Activated CD4-positive, alpha-beta T cell treated with anti-CD3 and anti-CD28 coated beads for 48 hours (primary cell): ENCODE measurements around the gene TMEM167B.
"Not testable (repeated sequence)": the region's sequence is repeated elsewhere in the genome, so short reads cannot be mapped to it uniquely, and the experiment has no call there.

Experiments
- DNase-seq: peaks from one replicate; pipeline ENCODE4 v3.0.0-alpha.2; 2020

TMEM167B gene

DNA sequence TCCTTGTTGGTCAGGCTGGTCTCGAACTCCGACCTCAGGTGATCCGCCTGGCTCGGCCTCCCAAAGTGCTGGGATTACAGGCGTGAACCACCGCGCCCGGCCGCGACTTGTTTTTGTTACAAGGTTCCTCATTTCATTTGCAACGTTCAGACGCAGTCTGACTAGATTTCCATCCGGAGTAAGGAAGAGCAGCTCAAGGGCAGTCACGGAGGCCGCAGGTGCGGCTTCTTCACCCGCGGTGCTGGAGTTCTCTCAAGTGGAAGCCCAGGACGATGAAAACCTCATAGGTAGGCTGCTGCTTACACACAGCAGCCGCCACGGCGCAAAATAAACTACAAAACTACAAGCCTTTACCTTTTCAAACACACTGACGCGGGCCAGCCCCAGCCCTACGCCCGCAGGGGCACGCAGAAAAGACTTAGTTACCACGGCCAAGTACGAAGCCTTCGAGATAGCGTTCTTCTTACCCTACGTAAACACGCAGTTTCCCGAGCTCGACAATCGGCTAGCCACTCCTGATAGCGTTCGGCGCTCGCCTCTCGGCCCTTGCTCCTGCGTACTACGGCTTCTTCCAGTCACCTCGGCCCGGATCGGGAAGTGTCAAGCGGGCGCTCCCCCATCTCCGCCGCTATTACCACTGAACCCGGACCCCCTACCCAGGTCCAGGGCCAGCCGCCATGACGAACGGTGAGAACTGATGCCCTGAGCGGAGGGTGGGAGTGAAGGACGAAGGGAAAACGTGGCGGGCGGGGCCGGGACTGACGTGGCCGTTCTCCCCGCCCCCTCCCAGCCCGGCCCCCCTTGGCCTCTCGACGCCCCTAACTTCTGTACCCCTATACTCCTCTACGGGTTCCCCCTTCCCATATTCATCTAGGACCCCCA, at the start of gene TMEM167B:
Gene TMEM167B (plus strand): TSS at position 569 of the 882 bp plus-strand sequence. CDS start 109 bp downstream, at position 678.
- DNase-seq, result peak; percentile 93

DNA sequence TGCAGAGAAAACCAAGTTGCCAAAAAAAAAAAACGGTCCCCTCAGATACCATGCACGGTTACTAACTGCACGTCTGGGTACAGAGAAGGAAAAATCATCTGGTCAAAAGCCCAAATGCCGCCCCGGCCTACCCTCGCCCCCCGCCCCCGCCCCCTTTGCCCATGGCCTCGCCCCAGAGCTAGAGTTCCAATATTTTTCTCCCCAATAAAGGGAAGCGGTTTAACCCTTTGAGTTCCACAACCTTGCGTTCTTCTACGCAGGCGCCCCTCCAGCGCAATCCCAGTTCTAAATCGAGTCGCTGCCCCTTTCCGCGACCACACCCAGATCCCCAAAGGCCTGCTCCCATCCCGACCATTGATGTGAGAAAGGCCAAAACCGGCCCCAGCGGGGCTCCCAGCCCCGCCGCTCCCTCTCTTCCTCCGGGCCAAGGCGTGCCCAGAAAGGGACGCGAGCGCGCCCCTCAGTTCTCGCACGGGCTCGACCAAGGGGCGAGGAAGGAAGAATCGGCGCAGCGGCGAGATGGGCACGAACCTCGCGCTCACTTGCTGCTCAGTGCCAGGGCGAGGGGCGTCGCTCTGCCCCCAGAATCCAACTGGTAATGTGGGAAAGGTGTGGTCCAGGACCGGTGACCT, 49.5 kb upstream of the TMEM167B start:
- DNase-seq, result peak; percentile 31

DNA sequence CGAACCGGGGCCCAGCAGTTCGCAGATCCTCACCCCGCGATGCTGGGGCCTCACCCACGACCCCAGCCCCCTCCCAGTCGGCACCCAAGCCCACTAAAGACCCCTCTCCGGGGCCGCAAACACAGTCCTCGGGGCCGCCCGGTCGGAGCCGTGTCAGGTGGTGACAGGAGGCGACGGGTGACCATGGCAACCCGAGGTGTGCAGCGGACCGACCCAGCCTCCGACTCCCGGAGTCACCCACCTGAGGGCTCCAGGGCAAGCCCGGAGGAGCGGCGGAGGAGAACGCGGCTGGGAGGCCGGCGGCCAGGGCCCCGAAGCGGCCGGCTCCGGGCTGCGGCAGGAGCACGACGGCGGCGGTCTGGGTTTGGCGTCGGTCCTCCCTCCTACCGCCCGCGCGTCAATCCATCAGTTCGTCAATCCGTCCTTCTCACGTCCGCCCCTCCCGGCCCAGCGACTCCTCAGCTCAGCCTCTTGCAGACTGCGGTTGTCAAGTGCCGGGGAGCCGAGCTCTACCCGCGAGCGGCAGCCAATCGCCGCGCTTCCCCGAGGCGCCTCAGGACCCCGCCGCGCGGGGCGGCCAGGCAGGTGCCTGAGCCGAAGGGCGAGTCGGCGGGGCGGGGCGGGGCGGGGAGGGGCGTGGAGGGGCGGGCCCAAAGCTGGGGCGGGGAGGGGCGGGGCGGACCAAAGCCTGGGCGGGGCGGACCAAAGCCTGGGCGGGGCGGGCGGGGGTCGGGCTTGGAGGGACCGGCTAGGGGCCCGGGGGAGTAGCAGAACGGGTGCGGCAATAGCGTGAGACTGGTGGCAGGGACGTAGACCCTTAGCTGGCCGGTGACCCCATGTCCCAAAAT, 48.7 kb upstream of the TMEM167B start, which contains the start of gene WDR47:
Gene WDR47 (minus strand): TSS at position 482 of the 848 bp plus-strand sequence. CDS start 18,590 bp downstream, outside the sequence.
- DNase-seq, result peak; percentile 97

DNA sequence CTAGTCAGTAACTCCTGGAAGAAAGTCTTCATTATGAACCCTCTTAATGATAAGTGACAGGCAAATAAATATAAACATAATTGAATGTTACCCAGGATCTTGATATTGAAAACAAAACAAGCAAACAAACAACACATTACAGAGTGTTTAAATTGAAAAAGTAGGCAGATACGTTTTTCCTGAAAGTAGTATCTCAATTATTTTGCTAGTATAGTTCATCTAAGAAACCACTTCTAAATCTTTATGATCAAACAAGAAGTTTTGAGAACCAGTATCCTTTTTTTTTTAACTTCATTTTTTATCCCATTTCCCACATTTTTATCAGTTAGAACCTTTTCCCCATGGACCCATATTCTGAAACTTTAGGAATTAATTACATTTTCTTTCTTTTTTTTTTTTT, 45.0 kb upstream of the TMEM167B start:
- no peak for DNase-seq

DNA sequence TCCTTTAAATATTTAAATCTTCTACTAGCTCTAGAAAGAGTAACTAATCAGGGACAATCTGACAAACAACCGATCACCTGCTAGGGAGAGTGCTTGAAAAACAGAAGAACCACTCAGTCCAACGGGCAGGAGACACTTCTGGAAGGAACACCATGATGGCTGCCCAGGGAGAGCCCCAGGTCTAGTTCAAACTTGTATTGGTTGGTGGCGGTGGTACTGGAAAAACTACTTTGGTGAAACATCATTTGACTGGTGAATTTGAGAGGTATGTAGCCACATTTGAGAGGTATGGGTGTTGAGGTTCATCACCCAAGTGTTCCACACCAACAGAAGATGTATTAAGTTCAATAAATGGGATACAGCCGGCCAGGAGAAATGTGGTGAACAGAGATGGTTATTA, 43.9 kb upstream of the TMEM167B start:
- DNase-seq, result no peak

DNA sequence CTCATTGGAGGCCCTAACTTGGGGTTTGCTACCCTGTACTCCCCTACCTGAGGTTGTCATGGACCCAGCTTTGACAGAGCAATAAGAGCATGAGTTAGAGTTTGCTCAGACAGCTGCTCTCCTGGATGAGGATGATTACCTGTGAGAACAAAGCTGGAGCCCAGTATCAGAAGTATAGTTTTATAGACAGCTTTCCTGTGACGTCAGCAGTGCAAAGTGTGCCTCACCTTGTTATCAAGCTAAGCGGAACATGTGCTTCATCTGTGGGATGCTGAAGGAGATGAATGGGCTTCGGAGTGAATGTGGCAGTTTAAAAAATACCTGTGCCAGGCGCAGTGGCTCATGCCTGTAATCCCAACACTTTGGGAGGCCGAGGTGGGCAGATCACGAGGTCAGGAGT, 43.2 kb upstream of the TMEM167B start:
- DNase-seq, result no peak

DNA sequence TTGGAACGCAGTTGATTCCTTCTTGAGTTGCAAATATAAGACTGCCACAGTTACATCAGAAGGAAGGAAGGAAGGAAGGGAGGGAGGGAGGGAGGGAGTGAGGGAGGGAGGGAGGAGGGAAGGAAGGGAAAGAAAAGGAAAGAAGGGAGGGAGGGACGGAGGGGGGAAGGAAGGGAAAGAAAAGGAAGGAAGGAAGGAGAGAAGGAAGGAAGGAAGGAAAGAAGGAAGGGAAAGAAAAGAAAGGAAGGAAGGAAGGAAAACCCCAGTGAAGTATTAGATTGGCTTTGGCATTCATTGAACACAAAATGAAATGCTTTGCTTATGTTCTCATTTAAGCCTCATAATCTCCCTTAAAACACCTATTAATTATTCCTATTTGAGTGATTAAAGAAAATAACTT, 42.2 kb upstream of the TMEM167B start:
- no peak for DNase-seq

DNA sequence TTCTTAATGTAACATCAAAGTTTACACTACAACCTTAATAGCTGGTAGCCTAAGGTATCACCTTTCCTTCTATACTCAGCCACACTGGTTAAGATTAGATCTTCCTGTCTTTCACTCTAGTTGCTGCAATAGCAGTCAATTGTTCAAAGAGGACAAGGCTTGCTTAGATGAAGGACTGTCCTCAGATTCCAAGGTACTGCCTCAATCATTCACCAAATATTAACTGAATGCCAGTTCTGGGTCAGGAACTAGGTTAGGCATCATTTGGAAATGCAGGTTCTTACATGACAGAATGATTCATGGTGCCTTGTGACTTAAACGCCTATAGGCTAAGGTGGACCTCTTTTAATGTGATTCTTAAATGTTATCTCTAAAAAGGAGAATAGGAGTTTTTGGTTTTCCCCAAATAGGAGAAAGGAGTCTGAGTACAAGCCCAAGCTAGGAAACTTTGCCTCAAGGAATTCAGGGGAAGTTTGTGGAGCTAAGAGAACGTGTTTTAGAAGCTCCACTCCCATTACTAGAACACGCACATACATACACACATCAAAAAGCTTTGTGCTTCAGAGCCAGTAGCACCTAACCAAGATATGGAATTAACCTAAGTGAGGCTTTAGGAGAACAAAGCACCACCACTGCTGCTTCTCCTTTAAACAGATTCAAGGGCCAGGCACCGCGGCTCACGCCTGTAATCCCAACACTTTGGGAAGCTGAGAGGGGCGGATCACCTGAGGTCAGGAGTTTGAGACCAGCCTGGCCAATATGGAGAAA, 40.2 kb upstream of the TMEM167B start:
- no peak for DNase-seq

DNA sequence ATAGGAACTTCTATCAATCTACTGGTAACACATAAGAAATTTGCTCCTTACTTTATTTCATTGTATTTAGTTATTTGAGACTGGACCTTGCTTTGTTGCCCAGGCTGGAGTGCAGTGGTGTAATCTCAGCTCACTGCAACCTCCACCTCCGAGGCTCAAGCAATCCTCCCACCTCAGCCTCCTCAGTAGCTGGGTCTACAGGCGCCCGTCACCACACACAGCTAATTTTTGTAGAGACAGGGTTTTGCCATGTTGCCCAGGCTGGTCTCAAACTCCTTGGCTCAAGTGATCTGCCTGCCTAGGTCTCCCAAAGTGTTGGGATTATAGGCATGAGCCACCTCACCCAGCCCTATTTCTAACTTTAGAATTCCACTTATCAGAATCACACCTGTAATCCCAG, 38.4 kb upstream of the TMEM167B start:
- DNase-seq, result not testable (repeated sequence)

DNA sequence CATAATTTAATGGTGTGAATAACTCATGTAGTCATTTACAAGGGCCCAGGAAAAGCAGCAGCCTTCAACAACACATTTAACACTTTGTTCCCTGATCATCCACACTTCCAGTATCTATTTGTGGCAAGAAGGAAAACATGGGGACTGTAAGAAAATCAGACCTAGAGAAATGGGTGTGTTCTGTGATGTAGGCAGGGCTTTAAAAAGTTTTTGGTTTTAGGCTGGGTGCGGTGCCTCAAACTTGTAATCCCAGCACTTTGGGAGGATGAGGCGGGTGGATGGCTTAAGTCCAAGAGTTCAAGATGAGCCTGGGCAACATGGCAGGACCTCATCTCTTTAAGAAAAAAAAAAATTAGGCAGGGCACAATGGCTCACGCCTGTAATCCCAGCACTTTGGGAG, 34.5 kb upstream of the TMEM167B start:
- DNase-seq, result no peak

DNA sequence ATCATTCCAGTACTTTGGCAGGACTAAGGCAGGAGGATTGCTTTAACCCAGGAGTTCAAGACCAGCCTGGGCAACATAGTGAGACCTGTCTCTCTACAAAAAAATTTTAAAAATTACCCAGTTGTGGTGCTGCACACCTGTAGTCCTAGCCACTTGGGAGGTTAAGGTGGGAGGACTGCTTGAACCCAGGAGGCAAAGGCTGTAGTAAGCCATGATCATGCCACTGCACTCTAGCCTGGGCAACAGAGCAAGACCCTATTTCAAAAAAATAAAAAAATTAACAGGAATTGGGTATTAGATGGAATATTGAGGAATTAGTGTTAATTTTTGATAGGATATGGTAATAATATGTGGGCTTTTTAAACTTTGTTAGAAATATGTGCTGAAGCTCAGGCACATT, 31.5 kb upstream of the TMEM167B start:
- no peak for DNase-seq

DNA sequence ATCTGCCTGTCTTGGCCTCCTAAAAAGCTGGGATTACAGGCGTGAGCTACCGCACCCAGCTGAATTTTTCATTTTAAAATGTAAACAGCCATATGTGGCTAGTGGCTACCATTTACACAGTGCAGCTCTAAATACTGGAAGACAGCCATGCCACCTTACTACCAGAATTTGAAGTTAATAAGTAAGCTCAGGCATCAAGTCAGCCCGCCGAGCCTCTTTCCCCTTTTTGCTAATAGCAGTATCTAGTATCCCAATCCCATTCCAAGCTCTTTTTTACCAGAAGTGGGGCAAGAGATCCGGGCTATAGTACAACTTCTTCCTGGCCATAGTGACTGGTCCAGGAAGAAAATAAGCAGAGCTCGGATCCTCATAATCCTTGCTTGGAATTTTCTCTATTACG, 29.9 kb upstream of the TMEM167B start:
- no peak for DNase-seq

DNA sequence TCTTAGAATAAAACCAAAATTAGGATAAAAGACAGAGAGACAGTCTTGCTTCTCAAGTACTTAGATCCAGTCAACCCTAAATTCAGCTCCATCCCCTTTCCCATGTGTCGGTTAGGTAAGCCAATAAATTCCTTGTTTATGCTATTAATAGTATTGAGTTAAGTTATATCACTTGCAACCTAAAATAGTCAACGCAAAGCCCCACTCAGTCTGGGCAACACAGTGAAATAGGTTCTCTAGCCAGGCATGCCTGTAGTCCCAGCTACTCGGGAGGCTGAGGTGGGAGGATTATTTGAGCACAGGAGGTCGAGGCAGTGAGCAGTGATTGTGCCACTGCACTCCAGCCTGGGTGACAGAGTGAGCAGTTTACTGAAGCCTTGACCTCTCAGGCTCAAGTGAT, 29.4 kb upstream of the TMEM167B start:
- no peak for DNase-seq

DNA sequence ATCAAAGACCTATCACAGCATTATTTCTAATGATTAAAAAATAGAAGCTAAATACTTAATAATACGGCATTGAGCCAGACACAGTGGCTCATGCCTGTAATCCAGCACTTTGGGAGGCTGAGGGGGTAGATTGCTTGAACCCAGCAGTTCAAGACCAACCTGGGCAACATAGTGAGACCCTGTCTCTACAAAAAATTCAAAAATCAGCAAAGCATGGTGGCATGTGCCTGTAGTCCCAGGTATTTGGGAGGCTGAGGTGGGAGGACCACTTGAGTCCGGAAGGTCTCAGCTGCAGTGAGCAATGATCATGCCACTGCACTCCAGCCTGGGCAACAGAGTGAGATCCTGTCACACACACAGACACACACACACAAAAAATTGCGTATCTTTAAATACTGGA, 25.4 kb upstream of the TMEM167B start:
- DNase-seq, result no peak

DNA sequence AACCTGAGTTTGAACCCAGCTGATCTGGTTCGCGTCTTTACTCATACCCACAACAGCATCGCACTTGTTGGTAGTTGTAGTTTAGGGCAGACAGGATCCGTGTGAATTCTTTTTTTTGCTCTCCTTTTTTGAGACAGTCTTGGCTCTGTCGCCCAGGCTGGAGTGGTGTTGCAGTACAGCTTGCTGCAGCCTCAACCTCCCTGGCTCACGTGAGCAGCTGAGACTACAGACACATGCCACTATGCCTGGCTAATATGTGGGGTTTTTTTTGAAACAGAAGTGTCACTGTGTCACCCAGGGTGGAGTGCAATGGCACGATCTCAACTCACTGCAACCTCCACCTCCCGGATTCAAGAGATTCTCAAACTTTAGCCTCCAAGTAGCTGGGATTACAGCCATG, 22.7 kb upstream of the TMEM167B start:
- no peak for DNase-seq

DNA sequence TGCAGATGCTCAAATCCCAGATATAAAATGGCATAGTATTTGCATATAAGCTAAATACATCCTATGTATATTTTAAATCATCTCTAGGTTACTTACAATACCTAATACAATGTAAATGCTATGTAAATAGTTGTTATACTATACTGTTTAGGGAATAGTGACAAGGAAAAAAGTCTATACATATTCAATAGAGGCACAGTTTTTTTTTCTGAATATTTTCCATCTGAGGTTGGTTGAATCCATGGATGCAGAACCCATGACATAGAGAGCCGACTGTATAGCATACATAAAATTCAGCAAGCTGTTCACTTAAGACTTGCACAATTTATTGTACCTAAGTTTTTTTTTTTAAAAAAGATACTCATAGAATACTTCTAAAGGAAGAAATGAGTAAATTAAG, 21.3 kb upstream of the TMEM167B start:
- DNase-seq, result no peak

DNA sequence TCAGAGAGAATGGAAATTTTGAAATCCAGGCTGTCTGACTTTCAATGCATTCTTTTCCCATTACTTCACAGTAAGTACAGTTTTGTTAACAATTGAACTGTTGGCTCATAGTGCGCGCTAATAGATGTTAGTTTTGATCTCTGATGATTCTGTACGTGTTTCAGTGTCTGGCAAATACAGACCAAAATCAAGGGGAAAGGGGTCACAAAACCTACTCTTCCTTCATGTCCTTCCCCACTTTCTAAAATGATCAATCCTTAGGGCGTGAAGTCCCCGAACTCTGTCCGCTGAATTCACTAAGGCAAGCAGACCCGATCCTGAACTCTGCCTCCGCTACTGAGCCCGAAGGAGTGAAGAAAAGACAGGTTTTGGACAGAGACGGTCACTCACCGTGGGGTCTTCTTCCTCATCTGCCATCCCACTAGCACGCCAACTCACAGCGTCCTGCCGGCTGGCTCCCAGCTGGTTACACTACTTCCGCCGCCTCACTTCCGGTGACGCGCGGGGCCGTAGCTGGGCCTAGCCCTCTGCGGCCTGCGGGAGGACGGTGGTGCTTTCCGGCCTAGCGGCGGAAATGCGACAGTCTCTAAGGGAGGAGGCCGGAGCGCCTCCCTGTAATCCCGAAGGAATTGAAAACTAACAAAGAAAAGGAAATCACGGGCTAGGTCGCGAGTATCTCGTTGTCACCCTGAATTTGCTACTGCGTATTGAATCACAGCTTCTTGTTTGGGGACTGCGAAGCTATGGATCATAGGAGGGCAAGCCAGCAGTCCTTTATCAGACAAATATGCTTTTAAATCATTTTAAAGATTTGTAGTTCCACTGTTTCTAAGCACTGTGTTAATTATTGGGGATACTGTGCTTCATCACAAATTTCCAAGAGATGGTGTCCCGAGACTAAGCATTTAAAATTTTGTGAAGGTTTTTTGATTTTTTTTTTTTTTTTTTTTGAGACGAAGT, 14.8 kb upstream of the TMEM167B start, which contains the start of gene TAF13:
Gene TAF13 (minus strand): TSS at position 473 of the 960 bp plus-strand sequence. CDS start 56 bp downstream, at position 417.
- DNase-seq, result peak; percentile 91

DNA sequence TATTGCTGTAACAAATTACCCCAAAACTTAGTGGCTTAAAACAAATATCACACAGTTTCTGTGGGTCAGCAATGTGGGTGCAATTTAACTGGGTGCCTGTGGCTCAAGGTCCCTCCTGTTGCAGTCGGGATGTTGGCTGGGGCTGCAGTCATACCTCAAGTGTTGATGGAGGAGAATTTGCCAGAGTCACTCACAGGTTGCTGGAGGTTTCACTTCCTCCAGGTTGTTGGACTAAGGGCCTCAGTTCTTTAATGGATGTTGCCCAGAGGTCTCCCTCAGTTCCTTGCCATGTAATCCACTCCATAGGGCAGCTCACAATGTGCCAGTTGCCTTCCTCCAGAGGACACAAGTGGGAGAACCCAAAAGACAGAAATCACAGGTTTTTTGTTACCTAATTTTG, 12.2 kb upstream of the TMEM167B start:
- DNase-seq, result no peak

DNA sequence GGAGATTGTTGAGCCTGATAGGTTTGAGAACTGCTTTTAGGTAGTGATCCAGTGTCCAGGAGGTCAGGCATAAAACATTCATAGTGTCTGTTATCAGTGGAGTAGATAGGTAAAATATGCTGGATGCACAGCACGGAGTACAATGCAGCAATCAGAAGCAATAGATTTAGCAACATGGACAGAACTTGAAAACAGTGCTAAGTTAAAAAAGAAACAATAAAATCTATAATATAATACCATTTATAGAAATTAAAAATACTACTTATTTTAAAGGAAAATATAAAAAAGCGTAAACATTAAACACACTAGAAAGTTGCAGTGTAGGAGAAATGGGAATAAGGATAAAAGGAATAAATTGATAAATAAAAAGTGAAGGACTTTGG, 11.3 kb upstream of the TMEM167B start:
- DNase-seq, result no peak

DNA sequence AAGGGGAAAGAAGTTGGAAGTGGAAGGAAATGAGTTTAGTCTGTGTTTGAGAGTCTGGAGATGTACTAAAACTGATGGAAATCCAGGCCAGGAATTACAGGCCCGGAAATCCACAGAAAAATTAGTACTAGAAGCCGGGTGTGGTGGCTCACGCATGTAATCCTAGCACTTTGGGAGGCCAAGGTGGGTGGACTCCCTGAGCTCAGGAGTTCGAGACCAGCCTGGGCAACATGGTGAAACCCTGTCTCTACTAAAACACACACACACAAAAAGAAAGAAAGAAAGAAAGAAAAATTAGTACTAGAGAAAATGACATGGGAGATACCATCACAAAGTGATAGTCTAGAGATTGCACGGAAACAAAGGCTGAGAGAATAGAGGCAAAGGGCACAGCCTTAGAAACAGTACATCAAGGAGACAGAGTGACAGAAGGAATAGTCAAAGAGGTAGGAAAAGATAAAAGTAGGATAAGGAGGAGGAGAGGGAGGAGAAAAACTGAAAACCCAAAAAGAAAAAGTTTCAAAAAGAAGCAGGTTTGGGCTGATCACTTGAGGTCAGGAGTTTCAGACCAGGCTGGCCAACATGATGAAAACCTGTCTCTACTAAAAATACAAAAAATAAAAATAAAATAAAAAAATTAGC, 10.0 kb upstream of the TMEM167B start:
- DNase-seq, result no peak

DNA sequence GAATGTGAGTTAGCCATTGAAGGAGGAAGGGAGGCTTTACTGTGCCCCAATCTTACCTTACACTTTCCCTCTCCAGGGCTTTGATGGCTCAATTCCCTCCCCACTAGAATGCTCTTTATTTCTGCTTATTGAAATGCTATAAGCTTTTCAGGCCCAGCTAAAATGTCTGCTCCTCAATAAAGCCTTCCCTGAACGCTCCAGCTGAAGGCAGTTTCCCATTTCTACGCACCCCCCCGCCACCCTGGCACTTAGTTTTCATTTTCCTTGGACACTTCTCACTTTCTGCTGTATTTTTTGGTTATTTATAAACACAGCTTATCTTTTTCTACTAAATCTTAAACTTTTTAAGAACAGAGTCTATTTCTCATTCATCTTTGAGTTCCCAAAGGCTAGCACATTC, 7.1 kb upstream of the TMEM167B start:
- DNase-seq, result no peak
